Activated T-cell treated with anti-CD3 and anti-CD28 coated beads, Interleukin-2, amount 50 U/mL, for 72 hours (primary cell): Measurements from ENCODE around the gene INHBE. TPM values are rescaled to one million over a fixed set of nuclear protein-coding genes. Genes with fewer than 3 reads are reported as not detected.

Experiments used
- ATAC-seq, 2 donors: fragments of 150-1000 bp; cut with Tn5 transposase; replicated peaks in 1 of 2; 2 replicates each; pipeline ENCODE4 v1.10.0; 2021; ENCODE audit warnings: moderate library complexity in 2 of 2, mild to moderate bottlenecking in 1 of 2
- DNase-seq, 2 donors: peaks; one replicate each; pipeline ENCODE4 v3.0.0; 2021 to 2022; ENCODE audit warnings: mixed read lengths in 1 of 2
- H3K27ac Mint-ChIP-seq: one replicate; pipeline ENCODE4 v1.8.0; 2022; ENCODE audit warnings: mild to moderate bottlenecking, moderate library complexity, mixed read lengths
- H3K27me3 Mint-ChIP-seq: one replicate; pipeline ENCODE4 v1.8.0; 2022; ENCODE audit warnings: low read depth, mixed read lengths
- H3K36me3 Mint-ChIP-seq, 2 donors: one replicate each; pipeline ENCODE4 v1.8.0; 2022; ENCODE audit warnings: mixed read lengths in 2 of 2, mild to moderate bottlenecking in 1 of 2; ENCODE audit not compliant: insufficient read depth in 2 of 2
- H3K4me1 Mint-ChIP-seq: one replicate; pipeline ENCODE4 v1.8.0; 2022; ENCODE audit warnings: low read depth, mixed read lengths
- H3K4me3 Mint-ChIP-seq, 2 donors: one replicate each; pipeline ENCODE4 v1.8.0; 2022; ENCODE audit warnings: mild to moderate bottlenecking in 2 of 2, mixed read lengths in 2 of 2, moderate library complexity in 2 of 2
- H3K9me3 Mint-ChIP-seq, 2 donors: one replicate each; pipeline ENCODE4 v1.8.0; 2022; ENCODE audit warnings: mixed read lengths in 2 of 2
- total RNA-seq, 2 donors: library from RNA; stranded (reverse); gene quantifications; one replicate each; pipeline ENCODE4 v1.2.3, GENCODE V29; 2022

The INHBE gene
- total RNA-seq, 2 donors from 2014 or later: 3.8 to 4.8 TPM

DNA sequence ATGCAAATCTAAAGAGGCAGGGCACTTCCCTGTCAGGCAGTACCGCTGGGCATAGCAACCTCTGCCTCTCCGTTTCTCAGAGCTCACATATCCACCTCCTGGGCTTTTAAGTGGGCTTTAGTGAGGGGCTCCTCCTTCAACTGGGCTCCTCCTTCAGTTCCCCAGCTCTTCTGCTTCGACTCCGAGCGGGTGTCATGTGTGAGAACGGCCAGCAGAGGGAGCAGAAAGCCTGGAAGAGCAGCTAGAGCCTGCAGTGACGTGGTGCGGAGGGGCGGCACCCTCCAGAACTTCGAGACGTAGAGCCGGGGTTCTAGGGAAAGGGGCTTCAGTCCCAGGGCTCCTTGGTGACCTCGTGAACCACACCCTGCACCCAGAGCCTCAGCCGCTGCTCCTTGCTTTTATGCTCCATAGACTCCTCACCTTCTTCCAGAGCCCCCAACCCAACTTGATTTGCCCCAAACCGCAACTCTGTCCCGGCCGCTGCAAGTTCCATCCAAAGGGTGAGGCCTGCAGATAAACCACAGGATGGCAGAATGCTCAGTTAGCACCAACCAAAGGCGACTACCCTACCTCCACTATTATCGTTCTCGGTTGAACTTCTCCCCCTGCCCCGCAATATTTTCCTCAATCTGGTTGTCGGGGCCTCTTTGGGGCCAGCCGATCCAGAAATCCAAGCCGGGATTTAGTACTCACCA, 4.1 kb downstream of the INHBE start:
- DNase-seq (peak; percentile 95 to 96), ATAC-seq (peak; percentile 66 to 71)
- Mint-ChIP-seq H3K4me1 (peaks cover 87% of the 10 kb centered on the region), H3K27me3 (peaks cover 7% of the 10 kb centered on the region), H3K36me3 (peaks cover 0 to 1% of the 10 kb centered on the region in 2 donors), H3K9me3 (no peaks in the 10 kb centered on the region), H3K27ac (peak overlapping the region; percentile 80), H3K4me3 (peak overlapping the region; percentile 81 to 96)

DNA sequence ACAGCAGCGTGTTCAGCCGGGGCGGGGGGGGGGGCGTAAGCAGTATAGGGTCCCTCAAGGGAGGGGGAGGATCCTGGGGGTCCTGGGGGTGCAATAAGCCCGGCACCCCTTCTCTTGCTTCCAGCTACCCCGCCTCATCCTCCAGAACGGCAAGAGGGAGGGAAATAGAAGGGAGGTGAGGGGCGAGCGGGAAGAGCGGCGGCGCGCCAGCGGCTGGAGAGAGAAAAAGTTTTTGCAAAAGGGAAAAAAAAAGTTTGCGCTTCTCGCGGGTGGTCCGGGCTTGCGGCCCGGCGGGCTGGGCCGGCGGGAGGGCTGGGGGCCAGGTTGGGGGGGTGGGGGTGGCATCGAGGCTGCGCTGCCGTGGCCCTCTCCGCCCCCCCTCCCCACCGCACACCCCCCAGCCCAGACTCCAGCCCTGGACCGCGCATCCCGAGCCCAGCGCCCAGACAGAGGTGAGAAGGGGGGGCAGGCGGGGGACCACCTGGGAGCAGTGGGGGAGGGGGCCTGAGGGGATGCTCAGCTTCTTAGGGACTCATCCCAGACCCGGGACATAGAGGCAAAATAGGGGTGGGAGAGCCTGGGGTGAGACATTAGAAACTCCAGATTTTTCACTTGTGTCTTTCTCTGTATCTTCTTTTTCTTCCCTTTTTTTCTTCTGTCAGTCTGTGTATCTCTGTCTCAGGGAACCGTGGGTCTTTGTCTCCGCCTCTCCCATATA, 4.8 kb downstream of the INHBE start, which contains the start of gene GLI1:
TSS of gene GLI1 (plus strand) at position 36 of the 718 bp plus-strand sequence. CDS start 3,907 bp downstream, outside the sequence.
- ATAC-seq (peak; percentile 17 to 20), DNase-seq (no peak)
- Mint-ChIP-seq H3K4me3 (peak within 1 kb of the TSS; percentile 81 to 96), H3K27me3 (peaks cover 7% of the 10 kb centered on the region), H3K27ac (peak within 1 kb of the TSS; percentile 80), H3K9me3 (no peaks in the 10 kb centered on the region), H3K4me1 (peaks cover 83% of the 10 kb centered on the region), H3K36me3 (peaks cover 0 to 1% of the 10 kb centered on the region in 2 donors)

DNA sequence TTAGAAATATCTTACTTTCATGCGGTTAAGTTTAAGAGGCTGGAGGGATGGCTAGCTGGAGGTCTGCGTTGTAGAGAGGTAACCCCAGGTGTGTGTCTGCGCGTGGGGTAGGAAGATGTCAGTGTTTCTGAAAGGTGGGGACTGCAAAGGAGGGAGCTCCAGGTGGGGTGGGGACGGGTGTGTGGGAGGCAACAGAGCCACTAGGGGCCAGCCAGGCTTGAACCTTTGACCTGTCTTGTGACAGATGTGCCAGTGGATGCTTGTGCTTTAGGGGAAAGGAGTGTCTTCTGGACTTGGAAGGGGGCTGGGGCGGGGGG, 5.3 kb downstream of the INHBE start:
- Mint-ChIP-seq H3K36me3 (peaks cover 0 to 1% of the 10 kb centered on the region in 2 donors), H3K27ac (peak overlapping the region; percentile 43), H3K27me3 (peaks cover 7% of the 10 kb centered on the region), H3K4me1 (peaks cover 78% of the 10 kb centered on the region), H3K4me3 (peak overlapping the region; percentile 81 to 90), H3K9me3 (no peaks in the 10 kb centered on the region)
- ATAC-seq (no peak), DNase-seq (no peak)

DNA sequence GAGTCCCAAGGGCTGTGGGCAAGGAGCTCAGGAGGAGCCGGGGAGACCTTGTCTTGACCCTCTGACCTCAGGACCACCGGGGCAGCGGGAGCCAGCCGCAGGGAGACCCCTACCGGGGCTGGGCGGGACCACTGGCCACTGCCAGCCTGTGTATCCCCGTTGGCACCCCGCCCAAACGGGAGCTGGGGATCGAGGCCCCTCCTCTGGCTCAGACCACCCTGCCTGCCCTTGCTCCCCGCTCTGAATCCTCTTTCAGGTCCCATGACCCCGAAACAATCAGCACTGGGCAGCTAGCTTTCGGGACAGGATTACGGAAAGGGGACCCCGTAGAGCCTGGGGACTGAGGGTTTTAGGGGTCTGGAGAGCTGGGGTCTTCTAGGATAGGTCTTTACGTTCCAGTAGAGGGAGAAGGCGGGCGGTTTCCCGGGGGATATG, 5.8 kb downstream of the INHBE start:
- peaks cover 78% of the 10 kb centered on the region for H3K4me1 Mint-ChIP-seq
- peak overlapping the region; percentile 81 to 90 for H3K4me3 Mint-ChIP-seq
- peaks cover 7% of the 10 kb centered on the region for H3K27me3 Mint-ChIP-seq
- no peak overlapping the region for H3K27ac Mint-ChIP-seq
- H3K36me3 Mint-ChIP-seq: peaks cover 0 to 1% of the 10 kb centered on the region in 2 donors
- ATAC-seq: no peak
- H3K9me3 Mint-ChIP-seq: no peaks in the 10 kb centered on the region
- no peak for DNase-seq

DNA sequence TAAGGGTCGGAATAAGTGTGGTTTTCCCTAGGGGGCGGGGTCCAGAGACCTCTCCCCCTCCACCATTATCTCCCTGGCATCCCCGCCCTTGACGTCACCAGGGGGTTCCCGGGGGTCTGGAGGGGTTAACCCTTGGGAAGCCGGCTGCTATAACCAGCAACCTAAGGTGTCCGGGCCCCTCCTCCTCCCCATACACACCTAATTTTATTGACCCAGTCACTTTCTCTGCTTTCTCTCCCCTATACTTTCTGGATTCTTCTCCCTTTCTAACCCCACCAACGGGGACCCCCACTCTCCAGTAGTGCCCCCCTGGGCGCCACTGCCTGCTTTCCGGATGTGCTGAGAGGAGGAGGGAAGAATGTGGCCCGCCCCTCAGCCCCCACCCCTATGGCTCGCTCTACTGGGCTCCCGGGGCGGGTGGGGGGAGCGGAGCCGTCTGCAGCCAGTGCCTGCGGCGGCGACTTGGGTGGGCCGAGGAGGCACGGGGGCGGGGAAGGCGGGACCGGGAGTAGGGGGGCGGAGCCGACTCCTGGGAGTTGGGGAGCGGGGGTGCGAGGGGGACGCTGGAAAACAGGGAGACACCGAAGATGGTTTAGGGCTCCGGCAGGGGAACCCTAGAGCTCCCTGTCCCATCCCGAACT, 6.3 kb downstream of the INHBE start:
- Mint-ChIP-seq H3K9me3 (no peaks in the 10 kb centered on the region), H3K36me3 (peaks cover 0 to 1% of the 10 kb centered on the region in 2 donors), H3K27me3 (peaks cover 7% of the 10 kb centered on the region), H3K4me3 (peak overlapping the region; percentile 81 to 90), H3K27ac (no peak overlapping the region), H3K4me1 (peaks cover 75% of the 10 kb centered on the region)
- ATAC-seq (peak in 1 of 2 donors; percentile 18), DNase-seq (peak in 1 of 2 donors; percentile 40)

DNA sequence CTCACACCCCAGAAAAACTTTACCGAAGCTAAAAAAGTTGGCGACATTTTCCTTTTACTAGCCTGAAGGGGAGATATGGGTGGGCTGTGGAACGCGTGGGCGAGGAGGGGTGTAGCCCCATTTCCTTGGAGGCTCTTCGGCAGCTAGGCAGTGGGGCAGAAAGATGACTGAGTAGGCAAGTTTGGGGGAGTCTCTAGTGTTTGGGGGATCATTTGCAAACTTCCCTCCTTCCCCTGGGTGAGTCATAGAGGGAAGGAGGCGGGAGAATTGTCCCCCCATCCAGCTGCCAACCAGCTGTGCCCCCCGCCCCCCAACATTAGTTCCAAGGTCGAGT, 6.8 kb downstream of the INHBE start:
- Mint-ChIP-seq H3K36me3 (peaks cover 0 to 1% of the 10 kb centered on the region in 2 donors), H3K9me3 (no peaks in the 10 kb centered on the region), H3K4me3 (peak overlapping the region; percentile 81 to 90), H3K27ac (no peak overlapping the region), H3K4me1 (peaks cover 74% of the 10 kb centered on the region), H3K27me3 (peaks cover 7% of the 10 kb centered on the region)
- ATAC-seq (no peak), DNase-seq (no peak)

DNA sequence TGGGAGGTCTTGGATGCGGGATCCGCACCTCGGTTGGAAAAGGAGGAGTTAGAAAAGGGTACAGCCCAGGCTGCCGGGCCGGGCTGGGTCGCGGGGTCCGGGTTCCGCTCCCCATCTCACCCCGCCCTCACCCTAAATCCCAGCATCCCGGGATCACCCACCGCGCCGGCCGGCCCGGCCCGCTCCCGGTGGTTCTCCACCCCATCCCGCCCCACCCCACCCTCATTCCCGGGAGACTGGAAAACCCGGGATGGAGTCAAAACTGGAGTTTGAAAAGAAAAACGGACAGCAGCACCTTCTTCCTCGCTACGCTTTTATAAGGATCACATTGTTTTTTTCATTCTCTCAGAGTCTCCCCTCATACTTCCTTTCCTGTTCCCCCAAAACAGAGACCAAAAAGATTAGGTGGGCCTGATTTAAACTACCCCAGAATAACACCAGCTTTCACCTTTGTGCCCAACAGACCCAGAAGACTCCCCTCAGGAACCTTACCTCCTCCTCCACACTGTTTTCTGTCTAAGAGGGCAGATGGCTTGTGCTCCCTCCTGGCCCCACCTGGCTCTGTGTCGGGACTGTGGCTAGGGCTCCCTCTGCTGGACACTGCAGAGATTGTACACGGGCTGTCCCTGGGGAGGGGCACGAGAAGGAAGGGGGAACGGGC, 7.3 kb downstream of the INHBE start:
- peak; percentile 77 to 79 for ATAC-seq
- peak overlapping the region; percentile 81 to 90 for H3K4me3 Mint-ChIP-seq
- peaks cover 0 to 1% of the 10 kb centered on the region in 2 donors for H3K36me3 Mint-ChIP-seq
- H3K4me1 Mint-ChIP-seq: peaks cover 73% of the 10 kb centered on the region
- peak overlapping the region; percentile 50 for H3K27ac Mint-ChIP-seq
- DNase-seq: peak; percentile 92
- no peaks in the 10 kb centered on the region for H3K9me3 Mint-ChIP-seq
- H3K27me3 Mint-ChIP-seq: peaks cover 7% of the 10 kb centered on the region

DNA sequence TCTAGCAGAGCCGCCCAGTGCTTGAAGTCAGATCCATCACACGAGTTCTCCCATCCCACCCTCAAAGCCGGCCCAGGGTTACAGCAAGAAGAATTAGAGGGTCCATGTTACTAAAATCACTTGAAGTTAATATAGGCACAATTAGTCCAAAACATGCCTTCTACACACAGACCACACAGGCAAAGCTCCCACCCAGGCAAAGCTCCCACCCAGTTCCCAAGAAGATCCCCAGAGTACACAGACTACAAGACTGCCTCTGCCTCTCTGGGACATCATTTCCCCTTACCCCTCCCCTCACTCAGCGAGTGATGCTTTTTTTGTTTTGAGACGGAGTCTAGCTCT, 7.8 kb downstream of the INHBE start:
- no peak for DNase-seq
- H3K4me3 Mint-ChIP-seq: peak overlapping the region; percentile 81 to 90
- H3K36me3 Mint-ChIP-seq: peaks cover 0 to 1% of the 10 kb centered on the region in 2 donors
- no peaks in the 10 kb centered on the region for H3K9me3 Mint-ChIP-seq
- peak overlapping the region; percentile 50 for H3K27ac Mint-ChIP-seq
- peaks cover 68% of the 10 kb centered on the region for H3K4me1 Mint-ChIP-seq
- H3K27me3 Mint-ChIP-seq: peaks cover 7% of the 10 kb centered on the region
- ATAC-seq: peak in 1 of 2 donors; percentile 0

DNA sequence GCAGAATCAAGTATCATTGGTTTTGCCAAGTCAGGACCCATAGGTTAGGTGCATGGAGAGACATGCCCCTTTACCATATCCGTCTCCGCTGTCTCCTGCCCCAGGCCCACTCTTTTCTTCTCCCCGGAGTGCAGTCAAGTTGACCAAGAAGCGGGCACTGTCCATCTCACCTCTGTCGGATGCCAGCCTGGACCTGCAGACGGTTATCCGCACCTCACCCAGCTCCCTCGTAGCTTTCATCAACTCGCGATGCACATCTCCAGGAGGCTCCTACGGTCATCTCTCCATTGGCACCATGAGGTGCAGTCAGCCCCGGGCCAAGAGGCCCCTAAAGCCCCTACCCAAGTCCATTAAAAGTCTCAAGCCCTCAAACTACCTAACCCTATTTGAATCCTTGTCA, 9.5 kb downstream of the INHBE start:
- Mint-ChIP-seq H3K27ac (no peak overlapping the region), H3K36me3 (peaks cover 0 to 3% of the 10 kb centered on the region in 2 donors), H3K4me3 (no peak overlapping the region), H3K9me3 (no peaks in the 10 kb centered on the region), H3K4me1 (peaks cover 52% of the 10 kb centered on the region), H3K27me3 (peaks cover 7% of the 10 kb centered on the region)
- DNase-seq (no peak), ATAC-seq (no peak)

DNA sequence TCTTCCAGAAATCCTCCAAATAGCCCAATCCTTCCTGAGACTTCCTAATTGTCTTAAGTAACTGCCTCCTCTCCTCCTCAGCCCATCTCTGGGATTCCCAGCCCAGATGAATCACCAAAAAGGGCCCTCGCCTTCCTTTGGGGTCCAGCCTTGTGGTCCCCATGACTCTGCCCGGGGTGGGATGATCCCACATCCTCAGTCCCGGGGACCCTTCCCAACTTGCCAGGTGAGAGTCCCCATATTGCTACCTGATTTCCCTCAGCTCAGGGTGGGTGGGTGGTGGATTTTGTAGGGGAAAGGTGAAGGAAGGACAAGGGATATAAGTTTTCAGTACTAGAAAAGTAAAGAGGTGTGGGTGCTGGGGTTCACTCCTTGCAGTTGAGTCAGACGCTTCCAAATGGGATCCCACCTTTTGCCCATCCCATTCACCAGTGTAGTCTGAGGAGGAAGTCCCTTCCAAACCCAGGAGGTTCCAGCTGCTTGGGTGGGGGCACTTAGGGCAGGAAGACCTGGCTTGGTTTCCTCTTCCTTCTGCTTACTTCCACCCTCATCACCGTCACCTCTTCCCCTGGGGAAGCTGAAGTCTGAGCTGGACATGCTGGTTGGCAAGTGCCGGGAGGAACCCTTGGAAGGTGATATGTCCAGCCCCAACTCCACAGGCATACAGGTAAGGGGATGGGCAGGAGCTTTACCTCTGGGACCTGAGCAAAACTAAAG, 10.1 kb downstream of the INHBE start:
- ATAC-seq (no peak), DNase-seq (no peak)
- peaks cover 0 to 3% of the 10 kb centered on the region in 2 donors for H3K36me3 Mint-ChIP-seq
- H3K9me3 Mint-ChIP-seq: no peaks in the 10 kb centered on the region
- H3K4me3 Mint-ChIP-seq: no peak overlapping the region
- peaks cover 4% of the 10 kb centered on the region for H3K27me3 Mint-ChIP-seq
- H3K27ac Mint-ChIP-seq: no peak overlapping the region
- H3K4me1 Mint-ChIP-seq: peaks cover 46% of the 10 kb centered on the region

DNA sequence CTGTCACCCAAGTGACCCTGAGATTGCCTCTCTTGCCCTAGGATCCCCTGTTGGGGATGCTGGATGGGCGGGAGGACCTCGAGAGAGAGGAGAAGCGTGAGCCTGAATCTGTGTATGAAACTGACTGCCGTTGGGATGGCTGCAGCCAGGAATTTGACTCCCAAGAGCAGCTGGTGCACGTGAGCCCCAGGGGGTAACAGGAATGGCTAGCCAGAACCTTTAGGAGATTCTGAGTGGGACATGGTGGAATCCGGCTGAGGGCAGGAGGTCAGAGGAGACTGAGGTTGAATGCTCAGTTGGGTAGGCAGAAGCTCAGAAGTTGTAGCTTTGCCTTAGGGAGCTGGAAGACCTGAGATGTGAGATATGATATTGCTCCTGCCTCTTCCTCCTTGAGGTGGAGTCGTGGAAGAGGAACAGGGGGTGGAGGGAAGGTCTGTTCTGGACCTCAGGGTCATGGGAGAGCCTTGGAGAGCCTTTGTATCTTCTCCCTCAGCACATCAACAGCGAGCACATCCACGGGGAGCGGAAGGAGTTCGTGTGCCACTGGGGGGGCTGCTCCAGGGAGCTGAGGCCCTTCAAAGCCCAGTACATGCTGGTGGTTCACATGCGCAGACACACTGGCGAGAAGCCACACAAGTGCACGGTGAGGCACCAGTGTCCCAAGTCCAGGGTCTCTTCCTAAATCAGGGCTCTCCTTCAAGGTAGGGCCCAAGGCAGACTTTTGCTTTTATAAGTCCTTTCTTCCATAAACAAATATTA, 10.8 kb downstream of the INHBE start:
- H3K27ac Mint-ChIP-seq: no peak overlapping the region
- H3K9me3 Mint-ChIP-seq: no peaks in the 10 kb centered on the region
- H3K27me3 Mint-ChIP-seq: no peaks in the 10 kb centered on the region
- H3K4me3 Mint-ChIP-seq: no peak overlapping the region
- peaks cover 38% of the 10 kb centered on the region for H3K4me1 Mint-ChIP-seq
- peaks cover 0 to 3% of the 10 kb centered on the region in 2 donors for H3K36me3 Mint-ChIP-seq
- ATAC-seq (no peak), DNase-seq (no peak)
